ENCODE data around the gene TNK2. TPM values are rescaled to one million over a fixed set of nuclear protein-coding genes. Genes with fewer than 3 reads are reported as not detected.
A peak's percentile ranks its signal among the peaks of the same experiment; 100 is the strongest.

Gene TNK2
- total RNA-seq, 3 donors from 2014 or later (not counting 1 experiment from before 2014, with no cell fraction given): 169 to 207 (median 171) TPM

DNA sequence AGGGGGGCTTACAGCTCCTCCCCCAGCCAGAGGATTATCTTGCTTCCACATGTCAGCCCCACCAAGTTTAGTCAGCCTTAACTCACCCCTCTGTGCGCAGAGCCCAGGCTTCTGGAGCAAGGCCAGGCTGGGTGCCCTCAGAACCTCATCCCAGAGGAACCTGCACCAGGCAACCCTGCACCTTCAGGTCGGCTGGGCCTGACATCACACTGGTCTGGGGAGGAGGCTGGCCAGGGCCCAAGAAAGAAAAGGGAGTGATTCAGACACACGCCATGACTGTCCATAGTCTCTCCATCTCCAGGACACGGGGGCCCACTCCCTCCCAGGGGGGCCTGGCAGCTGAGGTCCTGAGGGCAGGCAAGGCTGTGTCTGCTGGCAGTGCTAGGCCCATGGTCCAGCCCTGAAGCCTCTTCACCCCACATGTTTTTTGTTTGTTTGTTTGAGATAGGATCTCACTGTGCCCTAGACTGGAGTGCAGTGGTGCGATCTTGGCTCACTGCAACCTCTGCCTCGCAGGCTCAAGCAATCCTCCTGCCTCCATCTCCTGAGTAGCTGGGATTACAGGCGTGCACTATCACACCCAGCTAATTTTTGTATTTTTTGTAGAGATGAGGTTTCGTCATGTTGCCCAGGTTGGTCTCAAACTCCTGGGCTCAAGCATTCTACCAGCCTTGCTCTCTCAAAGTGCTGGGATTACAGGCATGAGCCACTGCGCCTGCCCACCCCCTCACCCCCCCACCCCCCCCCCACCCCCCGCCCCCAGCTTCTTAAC, 11.1 kb downstream of the TNK2 start:
- no peak for ATAC-seq
- H3K4me3 ChIP-seq (ENCODE audit: low read length): no peak overlapping the region
- Mint-ChIP-seq H3K9me3 (no peaks in the 10 kb centered on the region), H3K4me1 (peaks cover 56 to 73% of the 10 kb centered on the region in 2 donors), H3K27ac (peak overlapping the region; percentile 94 to 95), H3K4me3 (peak overlapping the region; percentile 67), H3K36me3 (no peaks in the 10 kb centered on the region), H3K27me3 (ENCODE audit: low read depth in 2 of 2) (no peaks in the 10 kb centered on the region)
- 83% methylated on average over 7 of the region's 10 CpGs for WGBS (ENCODE audit: insufficient coverage)
- intact Hi-C loops (cut with micrococcal nuclease): no loop called here
- no peak for DNase-seq
- H3K9me3 ChIP-seq (ENCODE audit: control insufficient read depth, insufficient read depth, low read length): no peaks in the 10 kb centered on the region
- no peaks in the 10 kb centered on the region for H3K27me3 ChIP-seq (ENCODE audit: control insufficient read depth, insufficient read depth, low read length)
- H3K4me1 ChIP-seq (ENCODE audit: control insufficient read depth, insufficient read depth, low read length): peaks cover 78% of the 10 kb centered on the region
- peak overlapping the region; percentile 8 for H3K27ac ChIP-seq (ENCODE audit: low read length)
- peaks cover 2% of the 10 kb centered on the region for H3K36me3 ChIP-seq (ENCODE audit: control insufficient read depth, insufficient read depth, low read length)
- TF ChIP-seq, protein P1, sequence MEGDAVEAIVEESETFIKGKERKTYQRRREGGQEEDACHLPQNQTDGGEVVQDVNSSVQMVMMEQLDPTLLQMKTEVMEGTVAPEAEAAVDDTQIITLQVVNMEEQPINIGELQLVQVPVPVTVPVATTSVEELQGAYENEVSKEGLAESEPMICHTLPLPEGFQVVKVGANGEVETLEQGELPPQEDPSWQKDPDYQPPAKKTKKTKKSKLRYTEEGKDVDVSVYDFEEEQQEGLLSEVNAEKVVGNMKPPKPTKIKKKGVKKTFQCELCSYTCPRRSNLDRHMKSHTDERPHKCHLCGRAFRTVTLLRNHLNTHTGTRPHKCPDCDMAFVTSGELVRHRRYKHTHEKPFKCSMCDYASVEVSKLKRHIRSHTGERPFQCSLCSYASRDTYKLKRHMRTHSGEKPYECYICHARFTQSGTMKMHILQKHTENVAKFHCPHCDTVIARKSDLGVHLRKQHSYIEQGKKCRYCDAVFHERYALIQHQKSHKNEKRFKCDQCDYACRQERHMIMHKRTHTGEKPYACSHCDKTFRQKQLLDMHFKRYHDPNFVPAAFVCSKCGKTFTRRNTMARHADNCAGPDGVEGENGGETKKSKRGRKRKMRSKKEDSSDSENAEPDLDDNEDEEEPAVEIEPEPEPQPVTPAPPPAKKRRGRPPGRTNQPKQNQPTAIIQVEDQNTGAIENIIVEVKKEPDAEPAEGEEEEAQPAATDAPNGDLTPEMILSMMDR (IDR thresholded peaks at IDR 0.05): no peak

DNA sequence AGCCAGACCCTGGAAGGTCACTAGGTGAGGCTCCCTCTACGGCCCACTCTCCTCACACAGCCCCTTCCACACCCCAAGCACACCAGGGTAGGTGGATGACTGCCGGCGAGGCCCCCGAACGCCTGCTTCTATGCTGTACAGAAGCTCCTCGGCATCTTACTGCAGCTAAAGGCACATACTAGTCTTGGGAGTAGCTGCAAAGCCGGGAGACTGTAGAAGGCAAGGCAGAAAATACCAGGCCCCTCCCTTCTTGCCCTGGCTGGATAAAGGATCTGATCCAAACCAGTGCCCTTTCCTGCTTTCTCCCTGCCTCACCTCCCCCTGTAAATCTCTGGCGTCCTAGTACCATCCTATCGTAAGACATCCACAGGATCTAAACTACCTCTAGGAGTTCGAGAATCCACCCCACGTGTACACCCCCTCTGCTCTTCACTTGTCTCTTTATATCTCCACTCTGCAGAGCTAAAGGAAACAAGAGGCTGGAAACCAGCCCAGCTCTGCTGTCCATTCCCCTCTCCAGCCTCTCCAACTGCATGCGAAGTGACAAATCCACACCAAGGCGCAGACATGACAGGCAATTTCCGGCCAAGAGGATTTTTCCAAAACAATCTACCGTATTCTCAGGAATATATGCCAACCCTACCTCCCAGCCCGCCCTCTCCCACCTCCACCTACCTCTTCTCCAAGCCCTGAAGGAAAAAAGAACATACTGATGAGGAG, 11.8 kb downstream of the TNK2 start:
- Mint-ChIP-seq H3K27me3 (ENCODE audit: low read depth in 2 of 2) (no peaks in the 10 kb centered on the region), H3K4me3 (peak overlapping the region; percentile 97), H3K9me3 (no peaks in the 10 kb centered on the region), H3K27ac (peak overlapping the region; percentile 94 to 95), H3K4me1 (peaks cover 51 to 68% of the 10 kb centered on the region in 2 donors), H3K36me3 (no peaks in the 10 kb centered on the region)
- TF ChIP-seq, protein P1 (IDR thresholded peaks at IDR 0.05): no peak
- H3K4me3 ChIP-seq (ENCODE audit: low read length): peak overlapping the region; percentile 78
- H3K4me1 ChIP-seq (ENCODE audit: control insufficient read depth, insufficient read depth, low read length): peaks cover 70% of the 10 kb centered on the region
- DNase-seq: no peak
- H3K9me3 ChIP-seq (ENCODE audit: control insufficient read depth, insufficient read depth, low read length): no peaks in the 10 kb centered on the region
- ATAC-seq: peak in 1 of 3 donors; percentile 7
- 42% methylated on average over 16 of the region's 16 CpGs for WGBS (ENCODE audit: insufficient coverage)
- H3K27me3 ChIP-seq (ENCODE audit: control insufficient read depth, insufficient read depth, low read length): no peaks in the 10 kb centered on the region
- H3K27ac ChIP-seq (ENCODE audit: low read length): peak overlapping the region; percentile 90
- intact Hi-C loops (cut with micrococcal nuclease): no loop called here
- H3K36me3 ChIP-seq (ENCODE audit: control insufficient read depth, insufficient read depth, low read length): peaks cover 5% of the 10 kb centered on the region

DNA sequence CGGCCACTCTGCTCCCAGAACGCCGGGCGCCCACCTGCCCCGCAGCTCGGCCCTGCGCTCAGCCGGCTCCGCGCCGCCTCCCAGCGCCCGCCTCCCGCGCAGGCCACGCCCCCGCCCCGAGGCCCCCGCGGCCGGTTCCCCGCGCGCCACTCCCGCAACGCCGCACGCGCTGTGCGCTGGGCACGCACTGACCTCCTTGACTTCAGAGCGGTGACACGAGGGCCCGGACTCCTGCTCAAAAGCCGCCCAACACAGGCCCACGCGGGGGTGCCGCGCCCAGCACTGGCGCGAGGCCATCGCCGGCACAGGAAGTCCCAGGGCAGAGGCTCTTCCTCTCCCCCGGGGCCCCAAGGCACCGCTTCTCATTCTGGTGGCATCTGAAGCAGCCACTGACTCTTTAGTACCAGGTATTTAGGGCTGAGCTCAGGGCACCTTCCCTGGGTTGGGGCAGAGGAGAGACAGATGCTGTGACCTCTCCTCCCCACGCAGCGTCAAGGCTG, 12.4 kb downstream of the TNK2 start:
- Histone ChIP-seq H3K9me3 (ENCODE audit: control insufficient read depth, insufficient read depth, low read length) (no peaks in the 10 kb centered on the region), H3K4me3 (ENCODE audit: low read length) (peak overlapping the region; percentile 78), H3K4me1 (ENCODE audit: control insufficient read depth, insufficient read depth, low read length) (peaks cover 64% of the 10 kb centered on the region), H3K27me3 (ENCODE audit: control insufficient read depth, insufficient read depth, low read length) (no peaks in the 10 kb centered on the region), H3K27ac (ENCODE audit: low read length) (peak overlapping the region; percentile 90), H3K36me3 (ENCODE audit: control insufficient read depth, insufficient read depth, low read length) (peaks cover 5% of the 10 kb centered on the region)
- TF ChIP-seq, protein P1 (IDR thresholded peaks at IDR 0.05): no peak
- WGBS (ENCODE audit: insufficient coverage): under 1% methylated on average over 47 of the region's 47 CpGs
- Mint-ChIP-seq H3K27me3 (ENCODE audit: low read depth in 2 of 2) (no peaks in the 10 kb centered on the region), H3K9me3 (no peaks in the 10 kb centered on the region), H3K36me3 (no peaks in the 10 kb centered on the region), H3K27ac (peak overlapping the region; percentile 94 to 95), H3K4me3 (peak overlapping the region; percentile 97), H3K4me1 (peaks cover 45 to 62% of the 10 kb centered on the region in 2 donors)
- DNase-seq (peak; percentile 69 to 82), ATAC-seq (peak; percentile 64 to 75 (median 66))
- intact Hi-C loops (cut with micrococcal nuclease): no loop called here

All from natural killer cell (primary cell).